ENCODE measurements around the gene VAC14. TPM values are rescaled to one million over a fixed set of nuclear protein-coding genes. Genes with fewer than 3 reads are reported as not detected.

VAC14 gene
- total RNA-seq, 1 donor from 2014 or later: 38.4 TPM

DNA sequence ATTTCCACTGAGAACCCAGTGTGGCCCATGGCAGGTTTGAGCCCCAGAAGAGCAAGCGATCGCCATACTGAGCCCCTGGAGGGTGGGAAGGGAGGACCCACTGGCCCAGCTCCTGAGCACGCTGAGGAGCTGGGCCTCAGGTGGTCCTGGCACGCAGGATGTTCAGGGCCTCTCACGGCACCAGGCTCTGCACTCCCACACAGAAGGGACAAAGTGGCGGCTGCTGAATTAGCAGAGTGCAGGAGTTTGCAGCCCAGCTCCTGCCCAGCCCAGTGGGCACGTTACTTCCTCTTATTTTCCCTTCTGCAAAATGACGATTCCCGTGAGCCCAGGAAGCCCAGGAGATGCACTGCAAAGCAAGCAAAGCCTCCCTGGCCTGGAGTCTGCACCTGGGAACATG is 72.8 kb downstream of the VAC14 start:
- H3K4me3 Mint-ChIP-seq (ENCODE audit: low read depth): no peak overlapping the region
- no peak overlapping the region for H3K27ac Mint-ChIP-seq
- peaks cover 3% of the 10 kb centered on the region for H3K36me3 Mint-ChIP-seq (ENCODE audit: insufficient read depth)
- no peak for DNase-seq (ENCODE audit: low spot score, unreplicated experiment)
- no peaks in the 10 kb centered on the region for H3K27me3 Mint-ChIP-seq
- TF ChIP-seq, protein P1, sequence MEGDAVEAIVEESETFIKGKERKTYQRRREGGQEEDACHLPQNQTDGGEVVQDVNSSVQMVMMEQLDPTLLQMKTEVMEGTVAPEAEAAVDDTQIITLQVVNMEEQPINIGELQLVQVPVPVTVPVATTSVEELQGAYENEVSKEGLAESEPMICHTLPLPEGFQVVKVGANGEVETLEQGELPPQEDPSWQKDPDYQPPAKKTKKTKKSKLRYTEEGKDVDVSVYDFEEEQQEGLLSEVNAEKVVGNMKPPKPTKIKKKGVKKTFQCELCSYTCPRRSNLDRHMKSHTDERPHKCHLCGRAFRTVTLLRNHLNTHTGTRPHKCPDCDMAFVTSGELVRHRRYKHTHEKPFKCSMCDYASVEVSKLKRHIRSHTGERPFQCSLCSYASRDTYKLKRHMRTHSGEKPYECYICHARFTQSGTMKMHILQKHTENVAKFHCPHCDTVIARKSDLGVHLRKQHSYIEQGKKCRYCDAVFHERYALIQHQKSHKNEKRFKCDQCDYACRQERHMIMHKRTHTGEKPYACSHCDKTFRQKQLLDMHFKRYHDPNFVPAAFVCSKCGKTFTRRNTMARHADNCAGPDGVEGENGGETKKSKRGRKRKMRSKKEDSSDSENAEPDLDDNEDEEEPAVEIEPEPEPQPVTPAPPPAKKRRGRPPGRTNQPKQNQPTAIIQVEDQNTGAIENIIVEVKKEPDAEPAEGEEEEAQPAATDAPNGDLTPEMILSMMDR (IDR thresholded peaks at IDR 0.05; ENCODE audit: unreplicated experiment): no peak
- H3K9me3 Mint-ChIP-seq (ENCODE audit: low read depth): no peaks in the 10 kb centered on the region
- H3K4me1 Mint-ChIP-seq (ENCODE audit: low read depth): peaks cover 12% of the 10 kb centered on the region

DNA sequence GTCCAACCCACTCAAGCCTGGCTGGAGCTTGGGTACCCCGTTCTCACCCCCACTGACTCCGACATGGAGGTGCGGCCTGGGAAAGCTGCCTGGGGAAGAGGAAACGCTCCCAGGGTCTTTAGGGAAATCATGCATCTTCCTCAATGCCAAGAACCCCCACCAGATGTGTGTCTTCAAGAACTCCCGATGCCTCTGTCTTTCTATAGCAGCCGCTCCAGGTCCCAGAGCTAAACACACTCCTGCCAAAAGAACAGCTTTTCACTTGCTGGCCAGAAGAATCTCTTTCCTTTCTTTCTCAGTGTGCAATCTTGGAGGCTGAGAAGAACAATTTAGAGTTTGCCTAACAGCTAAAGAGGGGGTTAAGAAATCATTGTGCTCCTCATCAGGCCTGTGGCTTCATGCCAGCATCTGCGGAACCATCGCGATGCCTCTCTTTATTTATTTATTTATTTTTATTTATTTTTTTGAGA is 74.0 kb downstream of the VAC14 start:
- Mint-ChIP-seq H3K4me3 (ENCODE audit: low read depth) (no peak overlapping the region), H3K27ac (no peak overlapping the region), H3K27me3 (no peaks in the 10 kb centered on the region)

DNA sequence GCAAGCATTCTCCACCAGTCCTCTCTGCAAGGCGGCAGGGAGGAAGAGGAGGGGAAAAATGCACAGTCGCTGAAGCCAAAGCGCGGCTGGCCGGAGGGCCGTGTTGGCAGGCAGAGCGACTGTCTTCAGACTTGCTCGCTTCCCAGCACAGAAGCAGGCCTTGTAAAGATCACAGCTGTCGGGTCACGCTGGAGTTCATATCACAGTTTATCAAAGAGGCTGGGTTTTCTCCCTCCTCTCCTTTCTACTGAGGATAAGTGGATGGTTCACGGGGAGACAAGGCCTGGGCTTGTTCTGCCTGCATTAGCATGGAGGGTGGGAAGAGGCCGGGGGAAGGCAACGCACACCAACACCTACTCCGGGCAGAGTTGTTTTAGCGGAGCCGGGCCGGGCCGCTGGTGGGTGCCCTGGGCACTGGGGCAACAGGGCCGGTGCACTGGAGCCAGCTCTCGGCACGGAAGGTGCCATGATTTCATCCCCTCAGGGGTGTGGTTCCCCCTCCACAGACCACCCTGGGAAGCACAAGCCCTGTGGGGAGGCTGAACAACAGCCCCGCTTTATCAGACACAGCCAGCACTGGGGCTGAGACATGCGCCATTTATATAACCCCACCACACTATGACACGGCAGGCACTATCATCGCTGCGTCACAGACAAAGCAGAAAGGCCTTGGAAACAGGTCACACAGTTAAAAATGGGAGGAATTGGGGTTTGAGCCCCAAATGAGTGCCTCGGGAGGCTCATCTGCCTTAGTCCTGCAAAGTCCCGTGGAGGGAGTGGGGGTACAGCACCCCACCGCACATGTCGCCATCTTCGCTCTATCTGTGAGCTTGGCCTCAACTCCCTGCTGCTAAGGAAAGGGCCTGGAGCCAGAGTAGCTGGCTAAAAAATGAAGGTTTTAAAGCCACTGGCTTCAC is 74.8 kb downstream of the VAC14 start:
- peaks cover 4% of the 10 kb centered on the region for H3K36me3 Mint-ChIP-seq (ENCODE audit: insufficient read depth)
- H3K27me3 Mint-ChIP-seq: no peaks in the 10 kb centered on the region
- TF ChIP-seq, protein P1 (IDR thresholded peaks at IDR 0.05; ENCODE audit: unreplicated experiment): no peak
- no peak overlapping the region for H3K4me3 Mint-ChIP-seq (ENCODE audit: low read depth)
- H3K9me3 Mint-ChIP-seq (ENCODE audit: low read depth): no peaks in the 10 kb centered on the region
- no peak for DNase-seq (ENCODE audit: low spot score, unreplicated experiment)
- H3K4me1 Mint-ChIP-seq (ENCODE audit: low read depth): peaks cover 12% of the 10 kb centered on the region
- peak overlapping the region; percentile 49 for H3K27ac Mint-ChIP-seq

More for the DNA sequence above, 74.0 kb downstream of the VAC14 start:
- Mint-ChIP-seq H3K36me3 (ENCODE audit: insufficient read depth) (peaks cover 4% of the 10 kb centered on the region), H3K9me3 (ENCODE audit: low read depth) (no peaks in the 10 kb centered on the region), H3K4me1 (ENCODE audit: low read depth) (peaks cover 12% of the 10 kb centered on the region)
- no peak for DNase-seq (ENCODE audit: low spot score, unreplicated experiment)
- TF ChIP-seq, protein P1 (IDR thresholded peaks at IDR 0.05; ENCODE audit: unreplicated experiment): no peak

DNA sequence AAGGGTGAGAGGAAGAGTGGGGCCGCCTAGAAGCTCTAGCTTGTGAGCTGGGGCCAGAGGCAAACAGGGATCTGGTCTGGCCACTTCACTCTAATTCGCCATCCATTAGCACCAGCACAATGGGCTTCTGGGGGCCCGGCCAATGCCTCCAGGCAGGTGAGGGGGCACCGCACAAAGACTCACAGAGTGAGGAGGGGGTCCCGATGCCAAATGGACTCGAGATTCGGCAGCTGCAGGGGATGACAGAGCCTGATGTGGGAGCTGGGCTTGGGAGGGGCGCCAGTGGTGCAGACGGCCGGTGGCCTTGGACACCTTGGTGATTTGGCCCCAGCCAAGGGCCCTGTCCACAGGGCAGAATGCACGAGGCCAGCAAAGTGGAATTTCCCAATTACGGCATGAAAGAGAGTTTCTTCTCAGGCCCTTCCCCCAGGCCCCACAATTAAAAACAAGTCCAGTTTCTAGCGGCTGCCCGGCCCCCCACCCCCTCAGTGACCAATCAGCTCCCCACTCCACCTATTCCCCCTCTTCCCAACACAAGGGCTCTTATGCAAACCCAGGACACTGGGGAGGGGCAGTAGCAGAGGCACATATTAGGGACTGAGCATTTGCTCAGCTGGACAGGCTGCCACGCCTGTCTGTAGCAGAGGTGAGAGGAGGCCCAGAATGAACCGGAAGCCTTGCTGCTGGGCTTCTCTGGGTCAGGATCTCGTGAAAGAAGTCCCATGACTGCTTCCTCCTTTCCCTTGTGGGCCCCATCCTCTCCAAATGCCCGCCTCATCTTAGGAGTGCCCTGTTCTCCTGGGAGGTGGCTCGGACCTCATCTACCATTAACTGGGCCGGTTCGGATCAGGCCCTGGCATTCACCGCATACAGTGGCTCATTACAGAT is 75.7 kb downstream of the VAC14 start:
- Mint-ChIP-seq H3K4me3 (ENCODE audit: low read depth) (no peak overlapping the region), H3K4me1 (ENCODE audit: low read depth) (peaks cover 12% of the 10 kb centered on the region), H3K9me3 (ENCODE audit: low read depth) (peaks cover under 1% of the 10 kb centered on the region), H3K36me3 (ENCODE audit: insufficient read depth) (peaks cover 12% of the 10 kb centered on the region), H3K27me3 (no peaks in the 10 kb centered on the region), H3K27ac (peak overlapping the region; percentile 71)
- TF ChIP-seq, protein P1 (IDR thresholded peaks at IDR 0.05; ENCODE audit: unreplicated experiment): no peak
- no peak for DNase-seq (ENCODE audit: low spot score, unreplicated experiment)
